ENCODE measurements around the gene CLPTM1.
A peak's percentile ranks its signal among the peaks of the same experiment; 100 is the strongest.
"Not testable (repeated sequence)": the region's sequence is repeated elsewhere in the genome, so short reads cannot be mapped to it uniquely, and the experiment has no call there.

CLPTM1 gene

GRCh38 chr19:44985445-44985844, 30.3 kb downstream of the CLPTM1 start:
- no peak for DNase-seq

GRCh38 chr19:44986389-44986788, 31.2 kb downstream of the CLPTM1 start:
- no peak for DNase-seq

GRCh38 chr19:44987148-44987675, 32.0 kb downstream of the CLPTM1 start:
- no peak for DNase-seq

- DNase-seq: no peak
These were observed 33.1 kb downstream of the CLPTM1 start for GRCh38 chr19:44988273-44988672.

GRCh38 chr19:44988896-44989556, 33.8 kb downstream of the CLPTM1 start:
- DNase-seq: peak; percentile 20

- DNase-seq: no peak
These were observed 35.3 kb downstream of the CLPTM1 start for GRCh38 chr19:44990459-44990858.

GRCh38 chr19:44990966-44991365, 35.8 kb downstream of the CLPTM1 start:
- no peak for DNase-seq

- no peak for DNase-seq
These were observed 37.4 kb downstream of the CLPTM1 start for GRCh38 chr19:44992336-44993163.

- no peak for DNase-seq
These were observed 38.3 kb downstream of the CLPTM1 start for GRCh38 chr19:44993526-44993925.

- no peak for DNase-seq
These were observed 38.9 kb downstream of the CLPTM1 start for GRCh38 chr19:44993926-44994537.

GRCh38 chr19:44998025-44998424, 42.8 kb downstream of the CLPTM1 start:
- DNase-seq: no peak

- DNase-seq: not testable (repeated sequence)
These were observed 44.1 kb downstream of the CLPTM1 start for GRCh38 chr19:44999131-44999925.

- DNase-seq: not testable (repeated sequence)
These were observed 45.5 kb downstream of the CLPTM1 start for GRCh38 chr19:45000665-45001064.

- DNase-seq: peak; percentile 86
These were observed 46.0 kb downstream of the CLPTM1 start, which contains the start of gene RELB for GRCh38 chr19:45001087-45001739. Gene RELB, plus strand, starts transcription at chr19:45001464. Its CDS starts 116 bp downstream, at chr19:45001580.

GRCh38 chr19:45003485-45003884, 48.3 kb downstream of the CLPTM1 start:
- DNase-seq: no peak

- no peak for DNase-seq
These were observed 50.6 kb downstream of the CLPTM1 start for GRCh38 chr19:45005787-45006186.

- no peak for DNase-seq
These were observed 53.4 kb downstream of the CLPTM1 start for GRCh38 chr19:45008552-45008951.

- DNase-seq: no peak
These were observed 54.6 kb downstream of the CLPTM1 start for GRCh38 chr19:45009625-45010255.

- DNase-seq: no peak
These were observed 55.1 kb downstream of the CLPTM1 start for GRCh38 chr19:45010306-45010705.

- DNase-seq: no peak
These were observed 56.8 kb downstream of the CLPTM1 start for GRCh38 chr19:45011959-45012358.

All from NCI-H1436 (cell line).